Hepatocyte (in vitro differentiated cells): ENCODE measurements around the gene RP9. TPM values are rescaled to one million over a fixed set of nuclear protein-coding genes. Genes with fewer than 3 reads are reported as not detected.

Source experiments
- DNase-seq: peaks from one replicate; pipeline ENCODE4 v3.0.0-alpha.2; 2016; ENCODE audit warnings: low spot score
- H2AFZ ChIP-seq: fragments of 200-600 bp; sonication (generic); 2 replicates; pipeline ENCODE4 v1.6.0; 2016; ENCODE audit warnings: antibody characterized with exemption, mild to moderate bottlenecking
- H3K27ac ChIP-seq: fragments of 200-600 bp; sonication (generic); 2 replicates; pipeline ENCODE4 v1.5.1; 2016; ENCODE audit warnings: mild to moderate bottlenecking
- H3K27me3 ChIP-seq: fragments of 200-600 bp; sonication (generic); 2 replicates; pipeline ENCODE4 v1.6.1; 2016
- H3K36me3 ChIP-seq: fragments of 200-600 bp; sonication (generic); replicated peaks from 2 replicates; pipeline ENCODE4 v1.5.1; 2016; ENCODE audit warnings: low read depth; ENCODE audit not compliant: insufficient read depth
- H3K4me1 ChIP-seq: fragments of 200-600 bp; sonication (generic); 2 replicates; pipeline ENCODE4 v1.5.1; 2016; ENCODE audit warnings: mild to moderate bottlenecking, moderate library complexity; ENCODE audit not compliant: insufficient read depth
- H3K4me2 ChIP-seq: fragments of 200-600 bp; sonication (generic); 2 replicates; pipeline ENCODE4 v1.6.0; 2016
- H3K4me3 ChIP-seq: fragments of 200-600 bp; sonication (generic); 2 replicates; pipeline ENCODE4 v1.5.1; 2016; ENCODE audit warnings: mild to moderate bottlenecking
- H3K79me2 ChIP-seq: fragments of 200-600 bp; sonication (generic); 2 replicates; pipeline ENCODE4 v1.6.0; 2017; ENCODE audit warnings: mild to moderate bottlenecking
- H3K9me2 ChIP-seq: fragments of 200-600 bp; sonication (generic); replicated peaks from 2 replicates; pipeline ENCODE4 v1.6.0; 2017; ENCODE audit warnings: mild to moderate bottlenecking; ENCODE audit not compliant: insufficient read depth
- H3K9me3 ChIP-seq: fragments of 200-600 bp; sonication (generic); 2 replicates; pipeline ENCODE4 v1.5.1; 2016; ENCODE audit warnings: low read depth, mild to moderate bottlenecking
- H4K20me1 ChIP-seq: fragments of 200-600 bp; sonication (generic); 2 replicates; pipeline ENCODE4 v1.6.0; 2016; ENCODE audit warnings: mild to moderate bottlenecking; ENCODE audit not compliant: insufficient read depth, poor library complexity, severe bottlenecking
- CTCF ChIP-seq: fragments of 200-600 bp; sonication (generic); IDR thresholded peaks from 2 replicates; pipeline ENCODE4 v1.5.1; 2016; ENCODE audit warnings: antibody characterized with exemption, mild to moderate bottlenecking; ENCODE audit not compliant: poor library complexity
- EZH2 ChIP-seq: fragments of 200-600 bp; sonication (generic); IDR thresholded peaks from 2 replicates; pipeline ENCODE4 v1.6.1; 2016; ENCODE audit warnings: antibody characterized with exemption, mild to moderate bottlenecking, borderline replicate concordance
- EZH2phosphoT487 ChIP-seq: fragments of 200-600 bp; sonication (generic); IDR thresholded peaks from one replicate; pipeline ENCODE4 v1.6.1; 2018; ENCODE audit warnings: antibody characterized with exemption, mild to moderate bottlenecking, low read depth, moderate library complexity; ENCODE audit not compliant: unreplicated experiment, severe bottlenecking
- WGBS: methylation state at CpG from one replicate; pipeline ENCODE4 v1.1.6; 2016; ENCODE audit warnings: low lambda C conversion rate; ENCODE audit errors: missing lambda C conversion rate; 5-methylcytosine and 5-hydroxymethylcytosine counted together
- polyA plus RNA-seq: library from polyadenylated mRNA; unstranded; fragments of >200 nt; fragmentation: Nextera tagmentation; extraction: Ambion mirVana; gene quantifications from 2 replicates; pipeline ENCODE4 v1.2.1, GENCODE V29; 2016
- total RNA-seq: library from RNA; depleted of rRNA; stranded (reverse); fragments of >200 nt; gene quantifications from 2 replicates; pipeline ENCODE4 v1.2.3, GENCODE V29; 2014

RP9 gene
- total and polyA plus RNA-seq, 2 experiments from 2014 or later: 12.5 to 18.7 TPM

- H3K36me3 ChIP-seq: no peaks in the 10 kb centered on the region
- no peak overlapping the region for H3K27ac ChIP-seq
- DNase-seq: no peak
- H3K79me2 ChIP-seq: peaks cover 26% of the 10 kb centered on the region
- peaks cover 5% of the 10 kb centered on the region for H3K4me1 ChIP-seq
- H2AFZ ChIP-seq: peak overlapping the region; percentile 76
- peak overlapping the region; percentile 86 for H3K4me2 ChIP-seq
- H3K27me3 ChIP-seq: no peaks in the 10 kb centered on the region
- TF ChIP-seq EZH2: no peak
- no peak for TF ChIP-seq CTCF
- no peak for TF ChIP-seq EZH2phosphoT487
- no peaks in the 10 kb centered on the region for H4K20me1 ChIP-seq
- WGBS: 36% methylated on average over 3 of the region's 3 CpGs
- peak overlapping the region; percentile 66 for H3K4me3 ChIP-seq
- H3K9me3 ChIP-seq: no peaks in the 10 kb centered on the region
- H3K9me2 ChIP-seq: no peaks in the 10 kb centered on the region
These were observed 21.0 kb upstream of the RP9 start for GRCh38 chr7:33130184-33130583.

- no peak for TF ChIP-seq EZH2phosphoT487
- no peak for TF ChIP-seq EZH2
- no peak for TF ChIP-seq CTCF
- peaks cover 22% of the 10 kb centered on the region for H3K79me2 ChIP-seq
- H3K4me2 ChIP-seq: peak overlapping the region; percentile 86
- peak; percentile 12 for DNase-seq
- 2% methylated on average over 11 of the region's 11 CpGs for WGBS
- no peaks in the 10 kb centered on the region for H3K27me3 ChIP-seq
- no peaks in the 10 kb centered on the region for H3K9me2 ChIP-seq
- H3K4me3 ChIP-seq: peak overlapping the region; percentile 66
- H3K4me1 ChIP-seq: peaks cover 5% of the 10 kb centered on the region
- H2AFZ ChIP-seq: peak overlapping the region; percentile 76
- no peaks in the 10 kb centered on the region for H3K36me3 ChIP-seq
- no peaks in the 10 kb centered on the region for H4K20me1 ChIP-seq
- H3K9me3 ChIP-seq: no peaks in the 10 kb centered on the region
- H3K27ac ChIP-seq: peak overlapping the region; percentile 73
These were observed 20.6 kb upstream of the RP9 start for GRCh38 chr7:33129806-33130153.

GRCh38 chr7:33128990-33129805 lies 20.0 kb upstream of the RP9 start, which contains the start of gene BBS9:
BBS9 (plus strand) TSS chr7:33129564; CDS start chr7:33146253, 16,689 bp downstream.
- peaks cover 5% of the 10 kb centered on the region for H3K4me1 ChIP-seq
- no peaks in the 10 kb centered on the region for H3K27me3 ChIP-seq
- TF ChIP-seq EZH2phosphoT487: no peak
- no peak for TF ChIP-seq CTCF
- no peak for TF ChIP-seq EZH2
- H3K79me2 ChIP-seq: peaks cover 19% of the 10 kb centered on the region
- peak within 1 kb of the TSS; percentile 66 for H3K4me3 ChIP-seq
- H3K36me3 ChIP-seq: no peaks in the 10 kb centered on the region
- no peaks in the 10 kb centered on the region for H4K20me1 ChIP-seq
- peak within 1 kb of the TSS; percentile 73 for H3K27ac ChIP-seq
- H3K9me3 ChIP-seq: no peaks in the 10 kb centered on the region
- peak within 1 kb of the TSS; percentile 86 for H3K4me2 ChIP-seq
- DNase-seq: peak; percentile 97
- peak within 1 kb of the TSS; percentile 76 for H2AFZ ChIP-seq
- WGBS: under 1% methylated on average over 54 of the region's 57 CpGs
- H3K9me2 ChIP-seq: no peaks in the 10 kb centered on the region
